Thyroid gland (tissue), 4 donors: ENCODE data around the gene GABRP. TPM values are rescaled to one million over a fixed set of nuclear protein-coding genes. Genes with fewer than 3 reads are reported as not detected.

ENCODE experiments used
- DNase-seq, 2 donors: peaks; one replicate each; pipeline ENCODE4 v3.0.0-alpha.2; 2019
- H3K27ac ChIP-seq, 3 donors: fragments of 200-600 bp; sonication (generic); 1 replicate in 2 of 3; 2 replicates in 1 of 3; pipeline ENCODE4 v1.5.1; 2016 to 2019; ENCODE audit warnings: mild to moderate bottlenecking in 1 of 3, moderate library complexity in 1 of 3
- H3K27me3 ChIP-seq: fragments of 200-600 bp; sonication (generic); one replicate; pipeline ENCODE4 v1.5.1; 2019
- H3K36me3 ChIP-seq, 2 donors: fragments of 200-600 bp; sonication (generic); one replicate each; pipeline ENCODE4 v1.5.1; 2016 to 2019
- H3K4me1 ChIP-seq, 2 donors: fragments of 200-600 bp; sonication (generic); one replicate each; pipeline ENCODE4 v1.5.1; 2017 to 2019
- H3K4me3 ChIP-seq, 3 donors: fragments of 200-600 bp; sonication (generic); replicated peaks in 1 of 3; 1 replicate in 2 of 3; 2 replicates in 1 of 3; pipeline ENCODE4 v1.5.1; 2016; ENCODE audit warnings: mild to moderate bottlenecking in 1 of 3
- H3K9me3 ChIP-seq: fragments of 200-600 bp; sonication (generic); one replicate; pipeline ENCODE4 v1.5.1; 2017
- POLR2A ChIP-seq, 2 donors: fragments of 450-650 bp; IDR thresholded peaks; one replicate each; pipeline ENCODE4 v1.6.1; 2017; ENCODE audit warnings: antibody characterized with exemption in 2 of 2, mild to moderate bottlenecking in 2 of 2, moderate library complexity in 1 of 2
- WGBS, 2 donors: methylation state at CpG; one replicate each; pipeline ENCODE4 v1.1.5; 2017; 5-methylcytosine and 5-hydroxymethylcytosine counted together
- intact Hi-C: fragments of 100-400 bp; cut with DNase I; formaldehyde crosslinking; loops from one replicate; pipeline ENCODE4 v1.15.1; 2023
- total RNA-seq, 4 donors: library from RNA; depleted of rRNA; stranded (reverse); fragments of >200 nt; gene quantifications; one replicate each; pipeline ENCODE4 v1.2.3, GENCODE V29; 2016
- TF ChIP-seq, protein P1 (sequence below), 6 experiments: fragments of 200-600 bp in 3 of 6; fragments of 450-650 bp in 3 of 6; sonication (generic) in 3 of 6; IDR thresholded peaks; one replicate each; pipeline ENCODE4 v1.5.1; 2016 to 2019; ENCODE audit warnings: antibody characterized with exemption in 6 of 6, mild to moderate bottlenecking in 2 of 6, inconsistent platforms in 1 of 6, moderate library complexity in 1 of 6

The GABRP gene
- total RNA-seq, 4 donors from 2014 or later, result not detected

DNA sequence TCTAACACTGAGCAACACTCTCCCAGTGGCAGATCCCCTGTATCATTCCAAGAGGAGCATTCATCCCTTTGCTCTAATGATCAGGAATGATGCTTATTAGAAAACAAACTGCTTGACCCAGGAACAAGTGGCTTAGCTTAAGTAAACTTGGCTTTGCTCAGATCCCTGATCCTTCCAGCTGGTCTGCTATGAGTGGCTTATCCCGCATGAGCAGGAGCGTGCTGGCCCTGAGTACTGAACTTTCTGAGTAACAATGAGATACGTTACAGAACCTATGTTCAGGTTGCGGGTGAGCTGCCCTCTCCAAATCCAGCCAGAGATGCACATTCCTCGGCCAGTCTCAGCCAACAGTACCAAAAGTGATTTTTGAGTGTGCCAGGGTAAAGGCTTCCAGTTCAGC, 29.7 kb downstream of the GABRP start:
- H3K4me1 ChIP-seq, result peaks cover 0 to 7% of the 10 kb centered on the region in 2 donors
- WGBS, 2 donors, result 33 to 36% methylated on average over 5 of the region's 5 CpGs
- peak; percentile 52 to 65 for DNase-seq
- no peaks in the 10 kb centered on the region for H3K27me3 ChIP-seq
- no peak overlapping the region for H3K4me3 ChIP-seq
- no peaks in the 10 kb centered on the region for H3K36me3 ChIP-seq
- H3K27ac ChIP-seq, result no peak overlapping the region
- no peaks in the 10 kb centered on the region for H3K9me3 ChIP-seq
- TF ChIP-seq, protein P1, sequence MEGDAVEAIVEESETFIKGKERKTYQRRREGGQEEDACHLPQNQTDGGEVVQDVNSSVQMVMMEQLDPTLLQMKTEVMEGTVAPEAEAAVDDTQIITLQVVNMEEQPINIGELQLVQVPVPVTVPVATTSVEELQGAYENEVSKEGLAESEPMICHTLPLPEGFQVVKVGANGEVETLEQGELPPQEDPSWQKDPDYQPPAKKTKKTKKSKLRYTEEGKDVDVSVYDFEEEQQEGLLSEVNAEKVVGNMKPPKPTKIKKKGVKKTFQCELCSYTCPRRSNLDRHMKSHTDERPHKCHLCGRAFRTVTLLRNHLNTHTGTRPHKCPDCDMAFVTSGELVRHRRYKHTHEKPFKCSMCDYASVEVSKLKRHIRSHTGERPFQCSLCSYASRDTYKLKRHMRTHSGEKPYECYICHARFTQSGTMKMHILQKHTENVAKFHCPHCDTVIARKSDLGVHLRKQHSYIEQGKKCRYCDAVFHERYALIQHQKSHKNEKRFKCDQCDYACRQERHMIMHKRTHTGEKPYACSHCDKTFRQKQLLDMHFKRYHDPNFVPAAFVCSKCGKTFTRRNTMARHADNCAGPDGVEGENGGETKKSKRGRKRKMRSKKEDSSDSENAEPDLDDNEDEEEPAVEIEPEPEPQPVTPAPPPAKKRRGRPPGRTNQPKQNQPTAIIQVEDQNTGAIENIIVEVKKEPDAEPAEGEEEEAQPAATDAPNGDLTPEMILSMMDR (IDR thresholded peaks at IDR 0.05), result no peak
- no peak for TF ChIP-seq POLR2A (IDR thresholded peaks at IDR 0.05)
- intact Hi-C loops, result no loop called here

DNA sequence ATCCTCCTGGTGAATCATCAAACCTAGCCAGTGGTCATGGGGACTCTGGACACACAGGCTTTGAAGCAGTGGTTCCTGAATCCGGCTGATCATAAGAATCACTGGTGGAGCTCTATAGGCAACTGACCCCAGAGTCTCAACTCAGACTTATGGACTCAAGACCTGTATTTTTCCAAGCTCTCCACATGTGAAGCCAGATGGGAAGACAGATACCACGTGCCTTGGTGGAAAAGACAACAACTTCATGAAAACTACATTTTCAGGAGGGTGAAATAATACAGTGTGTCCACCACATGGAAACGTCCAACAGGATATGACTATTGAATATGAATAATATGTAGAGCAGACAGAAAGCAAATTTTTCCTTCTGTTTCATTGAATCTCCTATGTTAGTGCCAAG, 33.7 kb downstream of the GABRP start:
- WGBS, 2 donors, result 84 to 86% methylated on average over 3 of the region's 3 CpGs

DNA sequence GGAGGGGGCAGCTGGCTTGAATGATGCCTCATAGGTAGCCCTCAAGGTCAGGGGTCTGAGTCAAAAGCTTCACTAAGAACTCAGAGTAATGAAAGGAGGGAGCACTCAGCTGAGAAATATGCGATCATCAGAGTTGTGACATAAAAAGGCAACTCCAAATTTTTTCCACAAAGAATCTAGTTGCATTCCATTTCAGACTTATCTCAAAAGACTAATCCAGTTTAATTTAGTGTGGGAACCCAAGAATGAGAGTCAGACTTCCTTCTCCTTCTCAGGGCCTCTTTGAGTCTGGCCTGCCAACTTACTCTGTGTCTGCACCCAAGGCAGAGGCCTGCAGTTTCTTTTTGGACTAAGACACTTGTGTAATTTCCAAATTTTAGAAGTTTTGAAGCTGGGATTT, 34.7 kb downstream of the GABRP start:
- 87 to 89% methylated on average over 1 of the region's 1 CpG for WGBS, 2 donors

More for the DNA sequence above, 33.7 kb downstream of the GABRP start:
- intact Hi-C loops, result no loop called here
- Histone ChIP-seq H3K9me3 (no peaks in the 10 kb centered on the region), H3K27ac (no peak overlapping the region), H3K4me1 (peaks cover 0 to 7% of the 10 kb centered on the region in 2 donors), H3K4me3 (no peak overlapping the region), H3K27me3 (no peaks in the 10 kb centered on the region), H3K36me3 (no peaks in the 10 kb centered on the region)
- TF ChIP-seq, protein P1 (IDR thresholded peaks at IDR 0.05), result no peak
- TF ChIP-seq POLR2A (IDR thresholded peaks at IDR 0.05), result no peak
- DNase-seq, result no peak

DNA sequence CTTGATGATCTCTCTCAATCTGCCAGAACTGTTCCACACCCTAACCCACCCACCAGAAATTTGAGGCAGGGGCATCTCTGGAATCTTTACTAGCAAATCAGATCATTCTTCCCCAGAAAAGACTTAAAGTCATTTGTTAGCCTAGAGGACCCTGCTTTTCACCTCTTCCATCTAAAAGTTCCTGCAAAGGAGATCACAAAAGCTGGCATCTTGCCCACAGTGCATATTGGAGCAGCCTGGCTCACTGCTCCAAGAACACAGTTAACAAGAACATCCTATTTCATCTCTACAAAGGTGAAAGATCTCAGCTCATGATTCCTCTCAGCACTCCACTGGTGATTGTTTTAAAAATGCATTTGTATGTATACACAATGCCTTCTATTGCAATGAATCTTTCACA, 36.3 kb downstream of the GABRP start:
- Histone ChIP-seq H3K36me3 (no peaks in the 10 kb centered on the region), H3K27ac (no peak overlapping the region), H3K4me1 (no peaks in the 10 kb centered on the region), H3K4me3 (no peak overlapping the region), H3K27me3 (no peaks in the 10 kb centered on the region), H3K9me3 (no peaks in the 10 kb centered on the region)
- DNase-seq, result peak; percentile 29 to 48
- no peak for TF ChIP-seq POLR2A (IDR thresholded peaks at IDR 0.05)
- TF ChIP-seq, protein P1 (IDR thresholded peaks at IDR 0.05), result no peak
- intact Hi-C loops, result no loop called here

More for the DNA sequence above, 34.7 kb downstream of the GABRP start:
- no peak overlapping the region for H3K4me3 ChIP-seq
- no peaks in the 10 kb centered on the region for H3K9me3 ChIP-seq
- no peak for TF ChIP-seq POLR2A (IDR thresholded peaks at IDR 0.05)
- TF ChIP-seq, protein P1 (IDR thresholded peaks at IDR 0.05), result no peak
- intact Hi-C loops, result no loop called here
- H3K27me3 ChIP-seq, result no peaks in the 10 kb centered on the region
- DNase-seq, result no peak
- H3K27ac ChIP-seq, result no peak overlapping the region
- no peaks in the 10 kb centered on the region for H3K36me3 ChIP-seq
- peaks cover 0 to 3% of the 10 kb centered on the region in 2 donors for H3K4me1 ChIP-seq

DNA sequence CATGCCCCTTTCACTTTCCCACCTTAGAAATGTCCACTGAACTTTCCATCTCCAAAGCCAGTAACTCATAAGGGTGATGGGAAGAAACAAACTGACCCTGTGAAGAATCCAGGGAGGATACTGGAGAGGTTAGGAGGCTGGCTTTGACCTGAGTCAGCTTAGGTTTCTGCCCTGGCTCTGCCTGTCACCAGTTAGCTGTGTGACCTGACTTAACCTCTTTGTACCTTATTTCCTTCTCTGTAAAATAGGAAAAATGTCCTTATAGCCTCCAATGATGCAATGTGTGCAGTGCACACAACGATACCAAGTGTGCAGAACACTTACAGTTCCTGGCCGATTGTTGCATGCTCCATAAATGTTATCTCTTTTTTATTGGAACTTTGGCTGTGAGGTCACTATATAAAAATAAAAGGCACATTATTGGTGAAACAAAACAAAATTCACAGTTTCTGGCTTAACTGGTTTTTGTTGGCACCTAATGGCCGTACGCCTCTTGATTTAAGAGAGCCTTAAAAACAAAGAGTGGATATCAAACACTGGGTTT, 37.8 kb downstream of the GABRP start:
- Histone ChIP-seq H3K4me3 (no peak overlapping the region), H3K36me3 (no peaks in the 10 kb centered on the region), H3K4me1 (no peaks in the 10 kb centered on the region), H3K9me3 (no peaks in the 10 kb centered on the region), H3K27ac (peak overlapping the region in 1 of 3 donors; percentile 20), H3K27me3 (no peaks in the 10 kb centered on the region)
- DNase-seq, result peak; percentile 8 to 22
- 37 to 40% methylated on average over 4 of the region's 4 CpGs for WGBS, 2 donors
- TF ChIP-seq, protein P1 (IDR thresholded peaks at IDR 0.05), result no peak
- TF ChIP-seq POLR2A (IDR thresholded peaks at IDR 0.05), result no peak
- intact Hi-C loops, result no loop called here
